GM18868 (cell line): ENCODE measurements around the gene ATF3.

Experiments used
- ATAC-seq: cut with Tn5 transposase; IDR thresholded peaks from one replicate; pipeline ENCODE4 v1.9.1; 2021; ENCODE audit warnings: mild to moderate bottlenecking, moderate library complexity; ENCODE audit not compliant: unreplicated experiment

Gene ATF3

GRCh38 chr1:212586206-212587015 is 22.1 kb upstream of the ATF3 start:
- ATAC-seq = peak; percentile 98

- no peak for ATAC-seq
Measured at GRCh38 chr1:212587016-212587887, 21.3 kb upstream of the ATF3 start.

GRCh38 chr1:212587888-212588510 is 20.6 kb upstream of the ATF3 start:
- ATAC-seq = no peak

- no peak for ATAC-seq
Measured at GRCh38 chr1:212589446-212589845, 19.1 kb upstream of the ATF3 start.

GRCh38 chr1:212591922-212592321 is 16.6 kb upstream of the ATF3 start:
- ATAC-seq = no peak

- ATAC-seq = no peak
Measured at GRCh38 chr1:212593821-212594251, 14.7 kb upstream of the ATF3 start.

- ATAC-seq = no peak
Measured at GRCh38 chr1:212594640-212595039, 13.9 kb upstream of the ATF3 start.

GRCh38 chr1:212595229-212595628 is 13.3 kb upstream of the ATF3 start:
- ATAC-seq = no peak

GRCh38 chr1:212595787-212596714 is 12.5 kb upstream of the ATF3 start:
- ATAC-seq = peak; percentile 98

- ATAC-seq = no peak
Measured at GRCh38 chr1:212596798-212597197, 11.8 kb upstream of the ATF3 start.

GRCh38 chr1:212597487-212597886 is 11.1 kb upstream of the ATF3 start:
- ATAC-seq = no peak

- ATAC-seq = no peak
Measured at GRCh38 chr1:212600071-212600915, 8.3 kb upstream of the ATF3 start.

- ATAC-seq = no peak
Measured at GRCh38 chr1:212600980-212601379, 7.6 kb upstream of the ATF3 start.

GRCh38 chr1:212601524-212601923 is 7.0 kb upstream of the ATF3 start:
- ATAC-seq = no peak

- no peak for ATAC-seq
Measured at GRCh38 chr1:212605441-212606394, 2.8 kb upstream of the ATF3 start.

GRCh38 chr1:212606395-212607205 is 2.0 kb upstream of the ATF3 start:
- ATAC-seq = peak; percentile 19

- peak; percentile 2 for ATAC-seq
Measured at GRCh38 chr1:212607206-212607912, 1.2 kb upstream of the ATF3 start.
